Fibroblast of villous mesenchyme (primary cell): ENCODE results near the gene TMED10. TPM values are rescaled to one million over a fixed set of nuclear protein-coding genes. Genes with fewer than 3 reads are reported as not detected.

Source experiments
- DNase-seq: peaks from one replicate; pipeline ENCODE4 v3.0.0-alpha.2; 2010; ENCODE audit warnings: low read depth
- H3K4me3 ChIP-seq: 2 replicates; pipeline ENCODE4 v1.5.1; 2011; ENCODE audit warnings: low read depth, mild to moderate bottlenecking, low read length
- CTCF ChIP-seq: IDR thresholded peaks from 2 replicates; pipeline ENCODE4 v1.5.1; 2012; ENCODE audit warnings: low read depth, mild to moderate bottlenecking, low read length; ENCODE audit not compliant: insufficient read depth
- total RNA-seq: library from RNA; depleted of rRNA; stranded (reverse); fragments of >200 nt; gene quantifications from 2 replicates; pipeline ENCODE4 v1.2.3, GENCODE V29; 2012

TMED10 gene
- total RNA-seq, 1 donor = 279 TPM

DNA sequence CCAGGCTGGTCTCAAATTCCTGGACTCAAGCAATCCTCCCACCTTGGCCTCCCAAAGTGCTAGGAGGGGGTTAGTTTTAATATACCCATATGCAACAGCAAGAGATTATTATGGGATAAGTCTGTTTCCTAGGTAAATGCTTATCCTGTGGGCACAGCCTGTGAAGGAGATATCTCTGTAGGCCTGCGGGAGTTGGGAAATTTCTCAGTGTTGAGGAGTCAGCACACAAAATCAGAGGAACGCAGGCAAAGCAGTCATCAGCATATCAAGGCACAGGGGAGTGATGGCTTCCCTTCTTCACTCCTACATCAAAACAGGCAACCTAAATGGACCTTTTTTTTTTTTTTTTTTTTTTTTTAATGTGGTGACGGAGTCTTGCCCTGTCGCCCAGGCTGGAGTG lies 20.9 kb upstream of the TMED10 start:
- DNase-seq = no peak
- no peak for TF ChIP-seq CTCF
- H3K4me3 ChIP-seq = no peak overlapping the region

DNA sequence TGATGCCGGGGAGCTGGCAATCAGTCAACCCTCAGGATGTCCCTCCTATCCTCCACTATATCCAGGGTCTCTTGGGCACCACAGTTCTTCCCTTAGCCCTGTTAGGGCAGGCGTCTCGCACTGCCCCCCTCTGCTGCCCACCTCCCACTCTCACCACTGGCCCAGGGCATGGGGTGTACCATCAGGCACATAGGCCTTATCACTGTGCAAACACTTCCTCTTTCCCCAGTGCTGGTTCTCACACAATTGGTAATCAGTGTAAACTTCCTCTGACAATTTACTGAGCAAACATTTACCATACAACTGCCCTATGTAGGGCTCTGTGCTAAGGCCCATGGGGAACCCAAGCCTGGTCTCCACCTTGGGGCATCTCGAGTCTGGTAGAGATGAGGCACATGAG lies 20.1 kb upstream of the TMED10 start:
- no peak for DNase-seq
- H3K4me3 ChIP-seq = no peak overlapping the region
- TF ChIP-seq CTCF = no peak

DNA sequence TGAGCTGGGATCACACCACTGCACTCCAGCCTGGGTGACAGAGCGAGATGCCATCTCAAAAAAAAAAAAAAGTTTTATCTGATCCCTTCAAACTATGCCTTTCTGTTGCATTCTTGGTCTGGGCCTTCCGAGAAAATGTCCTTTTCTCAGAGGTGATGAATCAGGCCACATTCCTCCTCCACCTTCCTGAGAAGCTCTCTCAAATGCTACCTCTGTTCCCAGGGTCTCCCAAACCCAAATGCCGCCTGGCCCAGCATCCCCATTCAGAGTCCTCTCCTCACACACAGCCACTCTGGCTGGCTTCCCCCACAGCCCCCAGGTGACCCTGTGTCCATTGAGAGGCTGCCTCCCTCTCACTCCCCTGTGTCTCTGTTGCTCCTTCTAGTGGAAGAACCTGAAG lies 19.7 kb upstream of the TMED10 start:
- no peak for DNase-seq
- TF ChIP-seq CTCF = no peak
- no peak overlapping the region for H3K4me3 ChIP-seq

DNA sequence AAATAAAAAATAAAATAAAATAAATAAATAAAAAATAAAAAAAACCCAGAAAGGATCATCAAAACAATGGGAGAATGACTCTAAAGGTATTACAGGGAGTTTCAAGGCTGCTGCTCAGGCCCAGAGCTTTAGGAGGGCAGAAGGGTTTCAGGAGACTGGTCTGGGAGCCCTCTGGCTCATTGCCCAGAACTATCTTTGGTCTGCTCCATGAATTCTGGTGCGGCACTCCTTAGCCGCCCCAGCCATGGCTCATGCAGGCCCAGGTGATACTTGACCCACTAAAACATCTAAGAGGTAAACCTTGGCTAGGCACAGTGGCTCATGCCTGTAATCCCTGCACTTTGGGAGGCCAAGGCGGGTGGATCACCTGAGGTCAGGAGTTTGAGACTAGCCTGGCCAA lies 14.7 kb upstream of the TMED10 start:
- DNase-seq = no peak
- TF ChIP-seq CTCF = no peak
- no peak overlapping the region for H3K4me3 ChIP-seq

- TF ChIP-seq CTCF = no peak
- no peak overlapping the region for H3K4me3 ChIP-seq
- no peak for DNase-seq
Observed at GRCh38 chr14:75190023-75190422, 13.6 kb upstream of the TMED10 start.

DNA sequence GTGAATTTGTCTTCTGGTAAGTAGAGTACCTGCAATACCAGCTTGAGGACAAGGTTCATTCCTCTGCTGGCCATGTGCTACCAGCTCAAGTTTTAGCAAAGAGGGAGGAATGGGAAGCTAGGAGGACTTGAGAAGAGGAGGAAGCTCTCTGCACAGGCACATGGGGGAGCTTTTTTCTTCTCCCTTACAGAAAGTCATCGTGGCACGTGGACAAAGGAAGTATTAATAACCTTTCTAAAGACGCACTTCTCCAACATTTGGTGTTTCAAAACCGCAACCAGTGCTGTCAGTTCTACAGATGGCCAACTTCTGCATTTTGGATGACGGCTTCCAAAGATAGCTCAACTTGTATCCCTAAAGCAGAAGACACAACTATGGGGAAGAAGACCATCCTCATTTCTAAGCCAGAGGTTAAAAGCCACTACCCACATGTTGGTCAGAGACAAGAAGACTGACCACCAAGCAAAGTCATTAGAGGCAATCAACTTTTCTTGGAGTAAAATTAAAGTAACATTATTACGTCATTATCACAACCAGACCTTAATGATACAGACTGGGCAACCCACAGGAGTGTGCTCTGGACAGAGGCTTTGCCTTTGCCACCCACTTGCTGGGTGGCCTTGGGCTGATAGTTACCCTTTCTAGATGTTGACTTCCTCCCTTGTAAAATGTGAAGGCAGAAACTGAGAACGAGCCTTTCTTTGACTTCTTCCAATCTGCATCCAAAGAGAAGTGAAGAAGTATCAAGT lies 12.3 kb upstream of the TMED10 start:
- no peak for DNase-seq
- no peak for TF ChIP-seq CTCF
- no peak overlapping the region for H3K4me3 ChIP-seq

- TF ChIP-seq CTCF = no peak
- no peak overlapping the region for H3K4me3 ChIP-seq
- DNase-seq = no peak
Observed at GRCh38 chr14:75188086-75188485, 11.7 kb upstream of the TMED10 start.
